H9 (cell line): ENCODE results near the gene SGIP1. TPM values are rescaled to one million over a fixed set of nuclear protein-coding genes. Genes with fewer than 3 reads are reported as not detected.

Source experiments
- DNase-seq: peaks from one replicate; pipeline ENCODE4 v3.0.0-alpha.2; 2017
- H2AFZ ChIP-seq: one replicate; pipeline ENCODE4 v1.6.1; 2013; ENCODE audit warnings: mild to moderate bottlenecking, low read length, control low read depth, moderate library complexity
- H2AK5ac ChIP-seq: 2 replicates; pipeline ENCODE4 v1.6.1; 2013; ENCODE audit warnings: low read length, control low read depth, mixed read lengths; ENCODE audit not compliant: insufficient read length
- H2BK120ac ChIP-seq: one replicate; pipeline ENCODE4 v1.6.1; 2013; ENCODE audit warnings: low read depth, mild to moderate bottlenecking, low read length, control low read depth, inconsistent platforms; ENCODE audit not compliant: poor library complexity, severe bottlenecking
- H2BK12ac ChIP-seq: 2 replicates; pipeline ENCODE4 v1.6.1; 2013; ENCODE audit warnings: low read length, control low read depth, mixed read lengths, low read depth; ENCODE audit not compliant: insufficient read length
- H2BK15ac ChIP-seq: 2 replicates; pipeline ENCODE4 v1.6.1; 2013; ENCODE audit warnings: low read depth, low read length, control low read depth
- H2BK20ac ChIP-seq: one replicate; pipeline ENCODE4 v1.6.1; 2013; ENCODE audit warnings: low read depth, mild to moderate bottlenecking, low read length, control low read depth, inconsistent platforms; ENCODE audit not compliant: poor library complexity, severe bottlenecking
- H2BK5ac ChIP-seq: 2 replicates; pipeline ENCODE4 v1.6.1; 2013; ENCODE audit warnings: low read length, control low read depth, mixed read lengths; ENCODE audit not compliant: insufficient read length
- H3K14ac ChIP-seq: 2 replicates; pipeline ENCODE4 v1.6.1; 2013; ENCODE audit warnings: low read length, control low read depth; ENCODE audit not compliant: insufficient read depth
- H3K18ac ChIP-seq: 2 replicates; pipeline ENCODE4 v1.6.1; 2013; ENCODE audit warnings: low read depth, mild to moderate bottlenecking, mixed read lengths, low read length, control low read depth; ENCODE audit not compliant: insufficient read length
- H3K23ac ChIP-seq: 2 replicates; pipeline ENCODE4 v1.6.1; 2013; ENCODE audit warnings: low read length, control low read depth, mixed read lengths, low read depth; ENCODE audit not compliant: insufficient read length
- H3K23me2 ChIP-seq: 2 replicates; pipeline ENCODE4 v1.6.1; 2013; ENCODE audit warnings: low read depth, mild to moderate bottlenecking, mixed read lengths, low read length, control low read depth; ENCODE audit not compliant: insufficient read length, poor library complexity, severe bottlenecking
- H3K27ac ChIP-seq: 2 replicates; pipeline ENCODE4 v1.5.1; 2013; ENCODE audit warnings: low read length, control low read depth, mixed read lengths, low read depth; ENCODE audit not compliant: insufficient read length
- H3K27me3 ChIP-seq: 2 replicates; pipeline ENCODE4 v1.6.1; 2013; ENCODE audit warnings: low read length, control low read depth, inconsistent platforms; ENCODE audit not compliant: insufficient read depth
- H3K4ac ChIP-seq: 2 replicates; pipeline ENCODE4 v1.6.1; 2013; ENCODE audit warnings: low read depth, mild to moderate bottlenecking, control low read depth, inconsistent platforms, low read length, moderate library complexity
- H3K4me1 ChIP-seq: 2 replicates; pipeline ENCODE4 v1.6.1; 2013; ENCODE audit warnings: low read length, control low read depth, inconsistent platforms; ENCODE audit not compliant: insufficient read depth
- H3K4me2 ChIP-seq: 2 replicates; pipeline ENCODE4 v1.6.1; 2013; ENCODE audit warnings: low read length, control low read depth, mixed read lengths; ENCODE audit not compliant: insufficient read length, insufficient read depth
- H3K56ac ChIP-seq: 2 replicates; pipeline ENCODE4 v1.6.1; 2013; ENCODE audit warnings: low read depth, mild to moderate bottlenecking, mixed read lengths, low read length, control low read depth; ENCODE audit not compliant: insufficient read length
- H3K79me1 ChIP-seq: 2 replicates; pipeline ENCODE4 v1.6.1; 2013; ENCODE audit warnings: low read depth, mild to moderate bottlenecking, moderate library complexity, low read length, control low read depth, inconsistent platforms; ENCODE audit not compliant: insufficient read depth, poor library complexity, severe bottlenecking
- H3K79me2 ChIP-seq: 2 replicates; pipeline ENCODE4 v1.6.1; 2013; ENCODE audit warnings: low read length, control low read depth, inconsistent platforms; ENCODE audit not compliant: insufficient read depth
- H3K9ac ChIP-seq: 2 replicates; pipeline ENCODE4 v1.6.1; 2013; ENCODE audit warnings: low read length, control low read depth, mixed read lengths; ENCODE audit not compliant: insufficient read length; ENCODE audit errors: extremely low read depth
- H3K9me3 ChIP-seq: one replicate; pipeline ENCODE4 v1.6.1; 2013; ENCODE audit warnings: low read depth, low read length, inconsistent platforms; ENCODE audit not compliant: control insufficient read depth
- H3T11ph ChIP-seq: one replicate; pipeline ENCODE4 v1.6.1; 2013; ENCODE audit warnings: mild to moderate bottlenecking, low read length, control low read depth, inconsistent platforms
- H4K20me1 ChIP-seq: one replicate; pipeline ENCODE4 v1.6.1; 2013; ENCODE audit not compliant: control insufficient read depth, insufficient read length, insufficient read depth
- H4K5ac ChIP-seq: 2 replicates; pipeline ENCODE4 v1.6.1; 2013; ENCODE audit warnings: low read depth, mild to moderate bottlenecking, mixed read lengths, low read length, control low read depth; ENCODE audit not compliant: insufficient read length
- H4K8ac ChIP-seq: replicated peaks from 2 replicates; pipeline ENCODE4 v1.6.1; 2013; ENCODE audit warnings: low read length, control low read depth, mixed read lengths, low read depth; ENCODE audit not compliant: insufficient read length
- H4K91ac ChIP-seq: 2 replicates; pipeline ENCODE4 v1.6.1; 2013; ENCODE audit warnings: low read depth, mild to moderate bottlenecking, moderate library complexity, mixed read lengths, low read length, control low read depth; ENCODE audit not compliant: insufficient read length
- H3K27ac Mint-ChIP-seq, 3 experiments: 2 replicates in 2 of 3; 3 replicates in 1 of 3; pipeline ENCODE4 v1.8.0; 2020 to 2021; ENCODE audit warnings: mixed read lengths in 3 of 3, mild to moderate bottlenecking in 1 of 3, moderate library complexity in 1 of 3
- H3K27me3 Mint-ChIP-seq: 2 replicates; pipeline ENCODE4 v1.8.0; 2021; ENCODE audit warnings: low read depth, mild to moderate bottlenecking, moderate library complexity, mixed read lengths
- H3K36me3 Mint-ChIP-seq, 3 experiments: 2 replicates in 2 of 3; 3 replicates in 1 of 3; pipeline ENCODE4 v1.8.0; 2020 to 2021; ENCODE audit warnings: low read depth in 3 of 3, mixed read lengths in 3 of 3; ENCODE audit not compliant: insufficient read depth in 1 of 3
- H3K4me1 Mint-ChIP-seq, 2 experiments: 2 replicates each; pipeline ENCODE4 v1.8.0; 2020; ENCODE audit warnings: mixed read lengths in 2 of 2
- H3K4me3 Mint-ChIP-seq, 2 experiments: 2 replicates in 1 of 2; 3 replicates in 1 of 2; pipeline ENCODE4 v1.8.0; 2020 to 2021; ENCODE audit warnings: mild to moderate bottlenecking in 2 of 2, mixed read lengths in 2 of 2, moderate library complexity in 1 of 2
- H3K9me3 Mint-ChIP-seq, 2 experiments: 2 replicates in 1 of 2; 3 replicates in 1 of 2; pipeline ENCODE4 v1.8.0; 2020; ENCODE audit warnings: mild to moderate bottlenecking in 2 of 2, mixed read lengths in 2 of 2, moderate library complexity in 1 of 2
- CTCF ChIP-seq: fragments of 200-600 bp; sonication (generic); conservative IDR thresholded peaks from 3 replicates; pipeline ENCODE4 v1.8.0; 2021; ENCODE audit warnings: antibody characterized with exemption, mild to moderate bottlenecking
- WGBS: extraction: QIAGEN DNeasy Blood & Tissue Kit; methylation state at CpG from one replicate; pipeline ENCODE4 v1.1.7; 2013; ENCODE audit warnings: missing lambda C conversion rate, low lambda C conversion rate, mixed read lengths; ENCODE audit not compliant: insufficient read length; ENCODE audit errors: extremely low coverage; 5-methylcytosine and 5-hydroxymethylcytosine counted together
- total RNA-seq: library from RNA; stranded (reverse); gene quantifications from 2 replicates; pipeline ENCODE4 v1.2.1, GENCODE V29; 2021

SGIP1 gene
- total RNA-seq, 1 experiment from 2014 or later: 1.5 TPM

- Histone ChIP-seq H3K79me1 (no peaks in the 10 kb centered on the region), H3K23me2 (no peaks in the 10 kb centered on the region), H2BK15ac (no peak overlapping the region), H3K9me3 (no peaks in the 10 kb centered on the region), H2AK5ac (no peak overlapping the region), H2AFZ (no peak overlapping the region), H4K8ac (no peak overlapping the region), H3K4me1 (peaks cover 4% of the 10 kb centered on the region; the same call in 1 of the 2 replicates), H4K91ac (no peak overlapping the region), H2BK5ac (no peak overlapping the region), H2BK120ac (no peak overlapping the region), H3K56ac (no peak overlapping the region), H3K79me2 (no peaks in the 10 kb centered on the region), H3K18ac (no peak overlapping the region), H3K14ac (no peak overlapping the region), H3K9ac (no peak overlapping the region), H3T11ph (no peak overlapping the region), H3K4ac (no peak overlapping the region), H4K5ac (no peak overlapping the region), H3K27ac (peak overlapping the region; percentile 6), H2BK20ac (no peak overlapping the region), H3K4me2 (no peak overlapping the region), H3K27me3 (no peaks in the 10 kb centered on the region), H4K20me1 (no peaks in the 10 kb centered on the region), H3K23ac (no peak overlapping the region), H2BK12ac (no peak overlapping the region)
- no peak for DNase-seq
- no peak for TF ChIP-seq CTCF
- Mint-ChIP-seq H3K9me3 (no peaks in the 10 kb centered on the region), H3K27me3 (no peaks in the 10 kb centered on the region), H3K4me3 (no peak overlapping the region; a peak in 1 of 5 replicates), H3K36me3 (no peaks in the 10 kb centered on the region), H3K4me1 (peaks cover 10 to 12% of the 10 kb centered on the region in 2 experiments), H3K27ac (no peak overlapping the region; a peak in 1 of 7 replicates)
- no CpG with 5 or more reads among the region's 1 CpG for WGBS
Observed at GRCh38 chr1:66552287-66552686, 18.3 kb downstream of the SGIP1 start.
